IMR-90 (cell line): ENCODE data around the gene PBX3. TPM values are rescaled to one million over a fixed set of nuclear protein-coding genes. Genes with fewer than 3 reads are reported as not detected.
A peak's percentile ranks its signal among the peaks of the same experiment; 100 is the strongest.

Experiments
- ATAC-seq: fragments of 200-7000 bp; cut with Tn5 transposase; 2 replicates; pipeline ENCODE4 v1.9.1; 2020; ENCODE audit warnings: low read depth, mild to moderate bottlenecking, moderate library complexity
- BruUV-seq: library from RNA; stranded (reverse); fragments of 400-500 nt; replicated peaks from 2 replicates; lab custom pipeline; 2021; lab: Mats Ljungman, UMichigan
- CTCF ChIA-PET: fragments of 300-600 bp; formaldehyde crosslinking; extraction: SDS; loops from one replicate; lab custom pipeline; 2021; ENCODE audit warnings: antibody characterized with exemption; lab: Yijun Ruan, JAX
- POLR2A ChIA-PET: fragments of 300-600 bp; sonication (Branson Sonifier 250); formaldehyde crosslinking; loops from one replicate; lab custom pipeline; 2022; ENCODE audit warnings: antibody characterized with exemption; ENCODE audit not compliant: unreplicated experiment; lab: Charles Lee
- DNase-seq: peaks from one replicate; pipeline ENCODE4 v3.0.0; 2013
- H2AFZ ChIP-seq: replicated peaks from 2 replicates; pipeline ENCODE3; 2013; ENCODE audit warnings: low read length, mild to moderate bottlenecking; ENCODE audit not compliant: poor library complexity
- H2AK5ac ChIP-seq: 2 replicates; pipeline ENCODE4 v1.6.1; 2013; ENCODE audit warnings: low read depth, low read length, inconsistent platforms
- H2AK9ac ChIP-seq: replicated peaks from 2 replicates; pipeline ENCODE3; 2013; ENCODE audit warnings: mild to moderate bottlenecking, low read depth, low read length, moderate library complexity; ENCODE audit not compliant: poor library complexity
- H2BK120ac ChIP-seq: 2 replicates; pipeline ENCODE4 v1.6.1; 2013; ENCODE audit warnings: low read depth, low read length, inconsistent platforms
- H2BK15ac ChIP-seq: 3 replicates; pipeline ENCODE4 v1.6.1; 2013; ENCODE audit warnings: low read depth, low read length, inconsistent platforms
- H2BK20ac ChIP-seq: 2 replicates; pipeline ENCODE4 v1.6.1; 2013; ENCODE audit warnings: low read depth, mild to moderate bottlenecking, inconsistent platforms, low read length, moderate library complexity
- H2BK5ac ChIP-seq: 2 replicates; pipeline ENCODE4 v1.6.1; 2013; ENCODE audit warnings: mild to moderate bottlenecking, low read depth, low read length, inconsistent platforms; ENCODE audit not compliant: poor library complexity, severe bottlenecking
- H3K14ac ChIP-seq: replicated peaks from 2 replicates; pipeline ENCODE4 v1.6.1; 2013; ENCODE audit warnings: low read depth, low read length, inconsistent platforms
- H3K18ac ChIP-seq: 2 replicates; pipeline ENCODE4 v1.6.1; 2013; ENCODE audit warnings: low read depth, low read length, control low read depth
- H3K23ac ChIP-seq: 2 replicates; pipeline ENCODE4 v1.6.1; 2013; ENCODE audit warnings: low read depth, low read length, inconsistent platforms
- H3K27ac ChIP-seq: 2 replicates; pipeline ENCODE4 v1.5.1; 2013; ENCODE audit warnings: mild to moderate bottlenecking, control low read depth, low read length; ENCODE audit not compliant: insufficient read depth
- H3K27me3 ChIP-seq: 2 replicates; pipeline ENCODE4 v1.6.1; 2013; ENCODE audit warnings: low read length; ENCODE audit not compliant: control insufficient read depth, insufficient read depth
- H3K36me3 ChIP-seq: 2 replicates; pipeline ENCODE4 v1.6.1; 2013; ENCODE audit warnings: low read length, mixed read lengths; ENCODE audit not compliant: control insufficient read depth, insufficient read depth
- H3K4ac ChIP-seq: 2 replicates; pipeline ENCODE4 v1.6.1; 2013; ENCODE audit warnings: low read depth, low read length, inconsistent platforms
- H3K4me1 ChIP-seq: 2 replicates; pipeline ENCODE4 v1.6.1; 2013; ENCODE audit warnings: low read length, mixed read lengths; ENCODE audit not compliant: control insufficient read depth, insufficient read depth
- H3K4me2 ChIP-seq: 2 replicates; pipeline ENCODE4 v1.6.1; 2013; ENCODE audit warnings: low read depth, mild to moderate bottlenecking, control low read depth, low read length, moderate library complexity
- H3K4me3 ChIP-seq: 2 replicates; pipeline ENCODE4 v1.5.1; 2013; ENCODE audit warnings: low read depth, mild to moderate bottlenecking, control low read depth, low read length, moderate library complexity; ENCODE audit not compliant: insufficient read depth
- H3K56ac ChIP-seq: 2 replicates; pipeline ENCODE4 v1.6.1; 2013; ENCODE audit warnings: low read length, inconsistent platforms; ENCODE audit not compliant: insufficient read depth; ENCODE audit errors: extremely low read depth
- H3K79me1 ChIP-seq, 2 experiments: 2 replicates each; pipeline ENCODE4 v1.6.1; 2013; ENCODE audit warnings: low read length in 2 of 2, inconsistent platforms in 1 of 2, low read depth in 1 of 2
- H3K9ac ChIP-seq: 2 replicates; pipeline ENCODE4 v1.6.1; 2013; ENCODE audit warnings: low read depth, low read length, control low read depth
- H3K9me1 ChIP-seq: 2 replicates; pipeline ENCODE4 v1.6.1; 2013; ENCODE audit warnings: low read length, inconsistent platforms; ENCODE audit not compliant: insufficient read depth
- H3K9me3 ChIP-seq: 2 replicates; pipeline ENCODE4 v1.6.1; 2013; ENCODE audit warnings: low read length; ENCODE audit not compliant: control insufficient read depth, insufficient read depth
- H4K20me1 ChIP-seq: 2 replicates; pipeline ENCODE4 v1.6.1; 2013; ENCODE audit warnings: low read length, inconsistent platforms; ENCODE audit not compliant: insufficient read depth
- H4K5ac ChIP-seq: 2 replicates; pipeline ENCODE4 v1.6.1; 2013; ENCODE audit warnings: mild to moderate bottlenecking, low read depth, low read length, control low read depth
- H4K8ac ChIP-seq, 2 experiments: 2 replicates each; pipeline ENCODE4 v1.6.1; 2013; ENCODE audit warnings: low read depth in 2 of 2, low read length in 2 of 2, control low read depth in 1 of 2, inconsistent platforms in 1 of 2
- H4K91ac ChIP-seq: 2 replicates; pipeline ENCODE4 v1.6.1; 2013; ENCODE audit warnings: low read depth, low read length, inconsistent platforms; ENCODE audit not compliant: insufficient read depth
- BHLHE40 ChIP-seq: fragments of 150-350 bp; IDR thresholded peaks from 2 replicates; pipeline ENCODE4 v1.6.1; 2016; ENCODE audit warnings: mild to moderate bottlenecking, low read depth, low read length
- CEBPB ChIP-seq: IDR thresholded peaks from 2 replicates; pipeline ENCODE4 v1.6.1; 2012; ENCODE audit warnings: low read depth, low read length, improper control_type of control experiment
- MAZ ChIP-seq: IDR thresholded peaks from 2 replicates; pipeline ENCODE4 v1.6.1; 2012; ENCODE audit warnings: low read depth, mild to moderate bottlenecking, low read length, improper control_type of control experiment, moderate library complexity, borderline replicate concordance
- POLR2A ChIP-seq: IDR thresholded peaks from 2 replicates; pipeline ENCODE4 v1.6.1; 2012; ENCODE audit warnings: mild to moderate bottlenecking, low read depth, low read length
- RAD21 ChIP-seq: IDR thresholded peaks from 2 replicates; pipeline ENCODE4 v1.6.1; 2012; ENCODE audit warnings: low read length, improper control_type of control experiment
- RFX5 ChIP-seq: IDR thresholded peaks from 2 replicates; pipeline ENCODE4 v1.8.0; 2012; ENCODE audit warnings: low read depth, mild to moderate bottlenecking, low read length, moderate library complexity
- SMC3 ChIP-seq: fragments of 150-350 bp; IDR thresholded peaks from 2 replicates; pipeline ENCODE4 v1.6.1; 2016; ENCODE audit warnings: low read depth, mild to moderate bottlenecking, antibody characterized with exemption, low read length, moderate library complexity
- WGBS, 2 experiments: methylation state at CpG; one replicate each; pipeline versions ENCODE4 v1.1.5 to v1.1.7; 2013; ENCODE audit warnings: missing lambda C conversion rate in 2 of 2; ENCODE audit not compliant: insufficient read length in 1 of 2; ENCODE audit errors: extremely low coverage in 2 of 2; 5-methylcytosine and 5-hydroxymethylcytosine counted together
- dilution Hi-C: fragments of 300-500 bp; cut with HindIII; formaldehyde crosslinking; loops from one replicate; pipeline ENCODE4 v1.14.3; 2018; ENCODE audit warnings: low sequenced_read_pairs; ENCODE audit not compliant: unreplicated experiment
- in situ Hi-C: fragments of 300-500 bp; cut with MboI; formaldehyde crosslinking; loops from 3 replicates; pipeline ENCODE4 v1.14.3; 2019; ENCODE audit warnings: low sequenced_read_pairs, inconsistent platforms, mixed read lengths
- intact Hi-C: fragments of 100-400 bp; cut with micrococcal nuclease; formaldehyde crosslinking; loops from 2 replicates; pipeline ENCODE4 v1.10.0; 2022
- polyA plus RNA-seq, 3 experiments: library from polyadenylated mRNA; depleted of rRNA; stranded (reverse); fragments of >200 nt; gene quantifications; 2 replicates each; pipeline ENCODE4 v1.2.3, GENCODE V29; 2012; ENCODE audit warnings: low replicate concordance in 1 of 3
- total RNA-seq: library from RNA; depleted of rRNA; stranded (reverse); fragments of >200 nt; gene quantifications from 2 replicates; pipeline ENCODE4 v1.2.3, GENCODE V29; 2012
- TF ChIP-seq, protein P1 (sequence below): conservative IDR thresholded peaks from 2 replicates; pipeline ENCODE4 v1.5.1; 2012; ENCODE audit warnings: mild to moderate bottlenecking, low read depth, low read length, improper control_type of control experiment
- TF ChIP-seq, protein P2 (sequence below): fragments of 150-350 bp; IDR thresholded peaks from 2 replicates; pipeline ENCODE4 v1.6.1; 2016; ENCODE audit warnings: low read depth, mild to moderate bottlenecking, low read length, moderate library complexity, borderline replicate concordance

PBX3 gene
- total and polyA plus RNA-seq, 2 of the 4 experiments (the other 2 are of a cell fraction) = 12.0 to 15.6 TPM

- Histone ChIP-seq H2BK20ac (no peak overlapping the region), H2BK120ac (no peak overlapping the region), H3K18ac (no peak overlapping the region), H3K4ac (peak overlapping the region; percentile 5; the same call in 1 of the 2 replicates), H2BK5ac (no peak overlapping the region), H2AK5ac (0 out of 2 replicates have a peak overlapping the region, but pooled peaks have one; percentile 1), H4K20me1 (no peaks in the 10 kb centered on the region), H3K36me3 (no peaks in the 10 kb centered on the region), H4K91ac (no peak overlapping the region), H3K23ac (peak overlapping the region; percentile 18; the same call in 1 of the 2 replicates), H3K4me1 (peaks cover 10% of the 10 kb centered on the region), H3K56ac (no peak overlapping the region), H3K9me1 (peaks cover 4% of the 10 kb centered on the region), H3K27ac (no peak overlapping the region), H3K27me3 (no peaks in the 10 kb centered on the region), H4K8ac (peak overlapping the region in 1 of 2 experiments; percentile 6; a peak in 1 of 4 replicates), H3K9ac (no peak overlapping the region), H3K4me2 (peak overlapping the region; percentile 4), H3K9me3 (no peaks in the 10 kb centered on the region), H2AFZ (peak overlapping the region; percentile 67), H3K14ac (peak overlapping the region; percentile 26; the same call in 1 of the 2 replicates), H3K4me3 (no peak overlapping the region), H3K79me1 (peaks cover 15 to 29% of the 10 kb centered on the region in 2 experiments), H2BK15ac (no peak overlapping the region), H2AK9ac (no peak overlapping the region), H4K5ac (0 out of 2 replicates have a peak overlapping the region, but pooled peaks have one; percentile 30)
- ChIA-PET POLR2A (no interaction called here), CTCF (interaction anchor here (1.1 kb wide), 1 partner anchor 175 kb away, joined by 3 read pairs; no protein-coding TSS in a partner anchor)
- WGBS, 2 experiments = no CpG with 5 or more reads among the region's 7 CpGs
- in situ Hi-C loops (no loop called here), intact Hi-C loops (no loop called here), dilution Hi-C loops (no loop called here)
- ATAC-seq (no peak; the same call in 1 of the 2 replicates), DNase-seq (peak; percentile 56)
- no TSS peak for BruUV-seq
- TF ChIP-seq BHLHE40 (no peak), RFX5 (no peak), RAD21 (no peak), CEBPB (no peak), MAZ (no peak), POLR2A (no peak), SMC3 (no peak)
- TF ChIP-seq, protein P1, sequence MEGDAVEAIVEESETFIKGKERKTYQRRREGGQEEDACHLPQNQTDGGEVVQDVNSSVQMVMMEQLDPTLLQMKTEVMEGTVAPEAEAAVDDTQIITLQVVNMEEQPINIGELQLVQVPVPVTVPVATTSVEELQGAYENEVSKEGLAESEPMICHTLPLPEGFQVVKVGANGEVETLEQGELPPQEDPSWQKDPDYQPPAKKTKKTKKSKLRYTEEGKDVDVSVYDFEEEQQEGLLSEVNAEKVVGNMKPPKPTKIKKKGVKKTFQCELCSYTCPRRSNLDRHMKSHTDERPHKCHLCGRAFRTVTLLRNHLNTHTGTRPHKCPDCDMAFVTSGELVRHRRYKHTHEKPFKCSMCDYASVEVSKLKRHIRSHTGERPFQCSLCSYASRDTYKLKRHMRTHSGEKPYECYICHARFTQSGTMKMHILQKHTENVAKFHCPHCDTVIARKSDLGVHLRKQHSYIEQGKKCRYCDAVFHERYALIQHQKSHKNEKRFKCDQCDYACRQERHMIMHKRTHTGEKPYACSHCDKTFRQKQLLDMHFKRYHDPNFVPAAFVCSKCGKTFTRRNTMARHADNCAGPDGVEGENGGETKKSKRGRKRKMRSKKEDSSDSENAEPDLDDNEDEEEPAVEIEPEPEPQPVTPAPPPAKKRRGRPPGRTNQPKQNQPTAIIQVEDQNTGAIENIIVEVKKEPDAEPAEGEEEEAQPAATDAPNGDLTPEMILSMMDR = no peak
- TF ChIP-seq, protein P2, sequence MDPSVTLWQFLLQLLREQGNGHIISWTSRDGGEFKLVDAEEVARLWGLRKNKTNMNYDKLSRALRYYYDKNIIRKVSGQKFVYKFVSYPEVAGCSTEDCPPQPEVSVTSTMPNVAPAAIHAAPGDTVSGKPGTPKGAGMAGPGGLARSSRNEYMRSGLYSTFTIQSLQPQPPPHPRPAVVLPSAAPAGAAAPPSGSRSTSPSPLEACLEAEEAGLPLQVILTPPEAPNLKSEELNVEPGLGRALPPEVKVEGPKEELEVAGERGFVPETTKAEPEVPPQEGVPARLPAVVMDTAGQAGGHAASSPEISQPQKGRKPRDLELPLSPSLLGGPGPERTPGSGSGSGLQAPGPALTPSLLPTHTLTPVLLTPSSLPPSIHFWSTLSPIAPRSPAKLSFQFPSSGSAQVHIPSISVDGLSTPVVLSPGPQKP = no peak
Measured at GRCh38 chr9:125763394-125763801, 16.2 kb downstream of the PBX3 start.
